Lung microvascular endothelial cell (primary cell): ENCODE data around the gene ARHGAP26. TPM values are rescaled to one million over a fixed set of nuclear protein-coding genes. Genes with fewer than 3 reads are reported as not detected.

ENCODE experiments used
- DNase-seq, 2 donors: peaks; one replicate each; pipeline versions ENCODE4 v3.0.0 to v3.0.0-alpha.2; 2010; ENCODE audit warnings: low read depth in 2 of 2
- total RNA-seq: library from RNA; depleted of rRNA; stranded (reverse); fragments of >200 nt; gene quantifications from 2 replicates; pipeline ENCODE4 v1.2.1, GENCODE V29; 2014

Gene ARHGAP26
- total RNA-seq, 1 donor from 2014 or later, result 34.5 TPM

DNA sequence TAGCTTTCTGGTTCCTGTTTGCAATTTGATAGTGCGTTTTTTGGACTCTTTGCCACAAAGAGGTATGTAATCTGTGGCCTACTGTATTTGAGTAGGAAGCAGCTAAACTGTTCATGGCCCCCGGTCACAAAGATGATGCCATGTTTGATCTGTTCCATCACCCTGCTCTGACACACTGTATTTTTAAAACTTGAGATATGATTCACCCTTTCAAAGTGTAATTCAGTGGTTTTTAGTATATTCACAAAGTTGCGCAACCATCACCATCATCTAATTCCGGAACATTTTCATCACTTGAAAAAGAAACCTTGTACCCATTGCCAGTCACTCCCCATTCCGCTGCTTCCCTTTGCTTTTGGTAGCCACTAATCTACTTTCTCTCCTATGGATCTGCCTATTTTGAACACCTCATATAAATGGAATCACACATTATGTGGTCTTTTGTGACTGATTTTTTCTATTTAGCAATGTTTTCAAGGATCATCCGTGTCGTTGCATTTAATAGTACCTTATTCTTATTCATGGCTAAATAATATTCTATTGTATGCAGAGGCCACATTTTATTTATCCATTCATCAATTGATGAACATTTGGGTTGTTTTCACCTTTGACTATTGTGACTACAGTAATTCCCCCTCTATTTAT lies 491.7 kb downstream of the ARHGAP26 start:
- DNase-seq, result peak in 1 of 2 donors; percentile 1

DNA sequence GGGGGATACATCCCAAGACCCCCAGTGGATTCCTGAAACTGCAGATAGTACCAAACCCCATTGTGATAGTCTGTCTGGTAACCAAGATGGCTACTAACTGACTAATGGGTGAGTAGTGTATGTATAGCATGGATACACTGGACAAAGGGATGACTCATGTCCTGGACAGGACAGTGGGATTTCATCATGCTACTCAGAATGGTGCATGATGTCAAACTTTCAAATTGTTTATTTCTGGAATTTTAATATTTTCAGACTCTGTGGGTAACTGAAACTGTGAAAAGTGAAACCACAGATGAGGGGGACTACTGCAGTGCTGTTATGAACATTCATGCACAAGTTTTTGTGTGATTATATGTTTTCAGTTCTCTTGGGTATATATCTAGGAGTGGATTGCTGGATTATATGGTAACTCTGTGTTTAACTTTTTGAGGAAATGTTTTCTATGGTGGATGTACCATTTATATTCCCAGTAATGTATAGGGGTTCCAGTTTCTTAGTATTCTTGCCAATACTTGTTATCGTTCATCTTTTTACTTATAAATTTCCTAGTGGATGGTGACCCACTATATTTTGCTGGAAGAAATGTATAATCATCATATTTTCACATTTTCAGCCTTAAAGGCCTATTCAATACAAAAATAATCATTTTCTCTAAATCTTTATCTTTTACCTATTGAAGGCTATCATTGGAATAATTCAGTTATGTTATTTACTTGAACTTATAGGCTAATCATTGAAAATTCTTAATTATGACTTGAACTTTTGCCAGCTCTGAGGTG lies 492.4 kb downstream of the ARHGAP26 start:
- DNase-seq, result peak; percentile 65 to 91

DNA sequence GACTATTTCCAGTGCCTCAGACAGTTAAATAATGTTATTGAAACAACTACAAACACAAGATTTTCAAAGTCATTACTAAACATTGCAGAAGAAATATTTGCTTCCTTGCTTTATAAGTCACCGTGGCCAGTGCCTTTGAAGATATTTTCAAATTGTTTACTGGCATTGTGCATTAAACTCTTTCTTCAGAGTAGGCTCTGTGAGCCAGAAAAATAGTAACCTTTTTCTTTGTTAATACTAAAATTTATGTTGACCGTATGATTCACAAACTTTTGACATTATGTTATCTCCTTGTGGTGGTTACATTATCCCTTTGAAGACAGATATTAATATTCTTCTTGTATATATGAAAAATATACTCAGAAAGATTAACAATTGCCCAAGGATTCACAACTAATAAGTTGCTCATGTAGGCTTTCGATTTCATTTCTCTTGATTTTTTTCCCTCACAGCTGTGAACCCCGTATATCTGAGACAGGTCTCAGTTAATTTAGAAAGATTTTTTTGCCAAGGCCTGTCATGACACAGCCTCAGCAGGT lies 493.2 kb downstream of the ARHGAP26 start:
- DNase-seq, result no peak

DNA sequence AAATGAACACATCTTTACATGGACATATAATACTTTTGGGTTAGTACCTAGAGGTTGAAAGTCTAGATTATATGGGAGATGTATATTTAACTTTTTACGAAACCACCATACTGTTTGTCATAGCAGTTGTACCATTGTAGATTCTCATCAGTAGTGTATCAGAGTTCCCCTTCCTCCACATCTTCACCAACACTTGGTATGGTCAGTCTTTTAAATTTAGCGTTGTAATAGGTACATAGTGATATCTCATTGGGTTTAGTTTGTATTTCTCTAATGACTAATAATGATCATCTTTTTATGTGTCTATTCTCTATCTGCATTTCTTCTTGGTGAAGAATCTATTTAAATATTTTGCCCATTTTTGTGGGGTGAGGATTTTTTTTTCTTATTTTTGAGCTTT lies 495.8 kb downstream of the ARHGAP26 start:
- no peak for DNase-seq

DNA sequence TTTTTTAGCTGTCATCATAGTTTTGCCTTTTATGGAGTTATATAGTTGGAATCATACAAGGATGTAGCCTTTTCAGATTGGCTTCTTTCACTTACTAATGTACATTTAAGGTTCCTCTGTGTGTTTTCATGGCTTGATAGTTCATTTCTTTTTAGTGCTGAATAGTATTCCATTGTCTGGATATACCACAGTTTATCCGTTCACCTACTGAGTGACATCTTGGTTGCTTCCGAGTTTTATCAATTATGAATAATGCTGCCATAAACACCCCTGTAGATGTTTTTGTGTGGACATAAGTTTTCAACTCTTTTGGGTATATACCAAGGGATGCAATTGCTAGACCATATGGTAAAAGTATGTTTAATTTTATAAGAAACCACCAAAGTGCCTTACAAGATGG lies 497.0 kb downstream of the ARHGAP26 start:
- DNase-seq, result no peak

DNA sequence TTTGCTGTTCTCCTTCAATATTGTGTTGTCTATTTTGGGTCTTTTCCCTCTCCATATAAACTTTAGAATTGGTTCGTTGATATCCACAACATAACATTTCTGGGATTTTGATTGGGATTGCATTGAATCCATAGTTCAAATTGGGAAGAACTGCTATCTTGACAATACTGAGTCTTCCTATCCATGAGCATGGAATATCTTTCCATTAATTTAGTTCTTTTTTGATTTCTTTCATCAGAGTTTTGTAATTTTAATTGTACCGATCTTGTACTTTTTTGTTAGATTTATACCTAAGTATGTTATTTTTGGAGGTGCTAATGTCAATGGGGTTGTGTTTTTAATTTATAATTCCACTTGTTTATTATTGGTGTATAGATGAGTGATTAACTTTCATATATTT lies 498.2 kb downstream of the ARHGAP26 start:
- no peak for DNase-seq

DNA sequence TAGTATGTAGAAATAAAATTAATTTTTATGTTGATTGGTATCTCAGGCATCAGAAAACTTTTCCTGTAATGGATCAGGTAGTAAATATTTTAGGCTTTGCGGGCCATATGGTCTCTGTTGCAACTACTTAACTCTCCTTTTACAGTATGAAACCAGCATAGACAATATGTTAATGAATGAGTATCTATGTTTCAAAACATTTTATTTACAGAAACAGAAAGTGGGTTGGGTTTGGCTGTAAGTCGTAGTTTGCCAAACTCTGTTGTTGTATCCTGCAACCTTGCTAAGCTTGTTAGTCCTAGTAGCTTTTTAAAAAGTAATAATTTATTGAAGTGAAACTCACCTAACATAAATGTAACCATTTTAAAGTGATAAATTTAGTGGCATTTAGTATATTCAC lies 501.3 kb downstream of the ARHGAP26 start:
- no peak for DNase-seq

DNA sequence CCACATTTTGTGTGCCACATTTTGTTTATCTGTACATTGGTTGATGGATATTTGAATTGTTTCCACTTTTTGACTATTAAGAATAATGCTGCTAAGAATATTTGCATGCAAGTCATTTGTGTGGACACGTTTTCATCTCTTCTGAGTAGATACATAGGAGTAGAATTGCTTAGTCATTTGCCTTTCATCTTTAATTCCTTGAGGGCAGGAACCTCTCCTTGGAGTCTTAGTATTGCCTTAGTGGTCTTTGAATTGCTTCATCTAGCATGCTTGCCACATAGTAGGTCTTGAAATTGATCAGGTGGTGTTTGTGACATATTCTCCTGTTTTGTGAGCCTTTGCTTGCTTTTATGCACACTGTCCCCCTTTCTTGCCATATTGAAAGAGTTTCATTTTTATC lies 504.8 kb downstream of the ARHGAP26 start:
- DNase-seq, result no peak

DNA sequence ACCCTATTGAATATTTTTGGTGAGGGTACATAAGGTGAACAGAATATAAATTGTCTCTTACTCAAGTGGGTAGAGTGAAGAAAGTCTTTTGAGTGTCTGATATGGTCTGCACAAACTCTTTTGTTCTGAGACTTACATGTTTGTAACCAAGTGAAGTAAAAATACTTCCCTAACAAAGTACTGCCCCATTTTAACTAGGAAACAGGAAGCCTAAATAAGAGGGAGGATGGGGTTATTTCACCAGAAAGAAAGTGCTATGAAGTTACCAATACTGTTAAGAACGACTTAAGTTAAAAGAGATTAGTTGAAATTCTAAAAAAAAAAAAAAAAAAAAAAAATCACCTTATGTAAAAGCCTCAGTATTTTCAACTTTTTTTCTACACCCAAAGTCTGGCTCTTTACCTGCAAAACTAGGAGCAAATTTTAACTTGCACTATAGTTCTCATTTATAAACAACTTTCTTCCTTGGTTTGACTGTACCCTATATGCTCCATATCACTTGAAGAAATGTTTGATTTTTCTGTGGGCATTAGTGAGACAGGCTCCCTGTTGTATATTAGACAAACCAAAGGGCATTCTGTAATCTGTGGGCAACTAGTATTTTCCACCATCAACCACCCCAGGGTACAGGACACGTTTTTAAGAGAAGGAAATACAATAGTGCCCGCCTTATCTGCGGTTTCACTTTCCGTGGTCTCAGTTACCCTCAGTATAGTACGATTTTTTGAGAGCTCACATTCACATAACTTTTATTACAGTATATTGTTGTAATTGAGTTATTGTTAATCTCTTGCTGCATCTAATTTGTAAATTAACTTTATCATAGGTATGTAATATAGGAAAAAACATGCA lies 505.6 kb downstream of the ARHGAP26 start:
- no peak for DNase-seq

DNA sequence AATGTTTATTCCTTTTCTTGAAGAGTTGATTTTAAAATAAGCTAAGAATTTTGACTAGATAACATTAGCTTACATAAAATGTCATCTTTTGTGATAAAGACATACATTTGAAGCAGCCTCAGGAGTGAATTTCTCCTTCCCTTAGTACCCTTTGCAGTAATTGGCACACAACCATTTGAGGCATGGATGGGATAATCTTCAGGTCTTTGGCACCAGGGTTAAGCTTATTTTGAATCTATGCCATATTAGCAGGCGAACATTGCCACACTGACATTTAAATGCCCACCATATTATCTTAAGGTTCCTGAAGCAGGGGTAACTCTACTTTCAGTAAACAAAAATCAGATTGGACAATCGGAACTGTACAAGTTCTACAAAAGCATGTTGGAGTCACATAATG lies 507.4 kb downstream of the ARHGAP26 start:
- no peak for DNase-seq

Other genes starting within 250 kb of the ARHGAP26 start
- under 0.01 and 0.20 TPM in 2 replicates for gene FGF1, start 84.3 kb upstream of the ARHGAP26 start, total RNA-seq